ENCODE data around the gene CSF3R.
"Not testable (repeated sequence)": the region's sequence is repeated elsewhere in the genome, so short reads cannot be mapped to it uniquely, and the experiment has no call there.

DNA sequence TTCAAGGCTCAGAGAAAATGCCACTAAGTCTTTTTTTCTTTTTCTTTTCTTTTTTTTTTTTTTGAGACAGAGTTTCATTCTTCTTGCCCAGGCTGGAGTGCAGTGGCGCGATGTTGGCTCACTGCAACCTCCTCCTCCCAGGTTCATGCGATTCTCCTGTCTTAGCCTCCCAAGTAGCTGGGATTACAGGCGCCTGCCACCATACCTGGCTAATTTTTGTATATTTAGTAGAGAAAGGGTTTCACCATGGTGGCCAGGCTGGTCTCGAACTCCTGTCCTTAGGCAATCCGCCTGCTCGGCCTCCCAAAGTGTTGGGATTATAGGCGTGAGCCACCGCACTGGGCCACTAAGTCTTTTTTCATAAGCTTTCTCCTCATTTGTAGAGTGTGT lies 4.6 kb upstream of the CSF3R start:
- TF ChIP-seq, protein P1, sequence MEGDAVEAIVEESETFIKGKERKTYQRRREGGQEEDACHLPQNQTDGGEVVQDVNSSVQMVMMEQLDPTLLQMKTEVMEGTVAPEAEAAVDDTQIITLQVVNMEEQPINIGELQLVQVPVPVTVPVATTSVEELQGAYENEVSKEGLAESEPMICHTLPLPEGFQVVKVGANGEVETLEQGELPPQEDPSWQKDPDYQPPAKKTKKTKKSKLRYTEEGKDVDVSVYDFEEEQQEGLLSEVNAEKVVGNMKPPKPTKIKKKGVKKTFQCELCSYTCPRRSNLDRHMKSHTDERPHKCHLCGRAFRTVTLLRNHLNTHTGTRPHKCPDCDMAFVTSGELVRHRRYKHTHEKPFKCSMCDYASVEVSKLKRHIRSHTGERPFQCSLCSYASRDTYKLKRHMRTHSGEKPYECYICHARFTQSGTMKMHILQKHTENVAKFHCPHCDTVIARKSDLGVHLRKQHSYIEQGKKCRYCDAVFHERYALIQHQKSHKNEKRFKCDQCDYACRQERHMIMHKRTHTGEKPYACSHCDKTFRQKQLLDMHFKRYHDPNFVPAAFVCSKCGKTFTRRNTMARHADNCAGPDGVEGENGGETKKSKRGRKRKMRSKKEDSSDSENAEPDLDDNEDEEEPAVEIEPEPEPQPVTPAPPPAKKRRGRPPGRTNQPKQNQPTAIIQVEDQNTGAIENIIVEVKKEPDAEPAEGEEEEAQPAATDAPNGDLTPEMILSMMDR (IDR thresholded peaks at IDR 0.05): not testable (repeated sequence)
- not testable (repeated sequence) for TF ChIP-seq POLR2A (IDR thresholded peaks at IDR 0.05)

Measured in adrenal gland (tissue), 5 donors.